Retina (tissue), 1 donor: ENCODE measurements around the gene L1CAM.

Experiments
- DNase-seq: peaks from one replicate; pipeline ENCODE4 v3.0.0-alpha.2; 2016

L1CAM gene

GRCh38 chrX:153874366-153875125, 11.4 kb downstream of the L1CAM start:
- DNase-seq: no peak

GRCh38 chrX:153874085-153874365, 11.9 kb downstream of the L1CAM start:
- no peak for DNase-seq

GRCh38 chrX:153873282-153874084, 12.5 kb downstream of the L1CAM start:
- DNase-seq: peak; percentile 64

GRCh38 chrX:153871946-153872878, 13.8 kb downstream of the L1CAM start:
- DNase-seq: no peak

GRCh38 chrX:153871451-153871850, 14.5 kb downstream of the L1CAM start:
- DNase-seq: no peak

- no peak for DNase-seq
Observed at GRCh38 chrX:153870791-153871360, 15.1 kb downstream of the L1CAM start.

GRCh38 chrX:153870288-153870690, 15.7 kb downstream of the L1CAM start:
- no peak for DNase-seq

GRCh38 chrX:153869473-153870287, 16.3 kb downstream of the L1CAM start:
- DNase-seq: no peak

GRCh38 chrX:153868576-153869472, 17.1 kb downstream of the L1CAM start:
- no peak for DNase-seq

- no peak for DNase-seq
Observed at GRCh38 chrX:153867671-153868070, 18.3 kb downstream of the L1CAM start.

GRCh38 chrX:153867139-153867538, 18.8 kb downstream of the L1CAM start:
- DNase-seq: no peak

- no peak for DNase-seq
Observed at GRCh38 chrX:153866302-153867019, 19.5 kb downstream of the L1CAM start.

GRCh38 chrX:153865685-153866084, 20.3 kb downstream of the L1CAM start:
- DNase-seq: no peak

GRCh38 chrX:153865321-153865580, 20.7 kb downstream of the L1CAM start:
- DNase-seq: no peak

GRCh38 chrX:153864561-153865320, 21.2 kb downstream of the L1CAM start:
- DNase-seq: no peak

- DNase-seq: no peak
Observed at GRCh38 chrX:153864101-153864500, 21.9 kb downstream of the L1CAM start.

- DNase-seq: no peak
Observed at GRCh38 chrX:153863251-153863991, 22.6 kb downstream of the L1CAM start.

GRCh38 chrX:153862369-153863250, 23.4 kb downstream of the L1CAM start:
- DNase-seq: no peak
